Measurements from ENCODE around the gene RFTN1.

Gene RFTN1

GRCh38 chr3:16484984-16485383 lies 28.5 kb downstream of the RFTN1 start:
- DNase-seq: no peak

DNA sequence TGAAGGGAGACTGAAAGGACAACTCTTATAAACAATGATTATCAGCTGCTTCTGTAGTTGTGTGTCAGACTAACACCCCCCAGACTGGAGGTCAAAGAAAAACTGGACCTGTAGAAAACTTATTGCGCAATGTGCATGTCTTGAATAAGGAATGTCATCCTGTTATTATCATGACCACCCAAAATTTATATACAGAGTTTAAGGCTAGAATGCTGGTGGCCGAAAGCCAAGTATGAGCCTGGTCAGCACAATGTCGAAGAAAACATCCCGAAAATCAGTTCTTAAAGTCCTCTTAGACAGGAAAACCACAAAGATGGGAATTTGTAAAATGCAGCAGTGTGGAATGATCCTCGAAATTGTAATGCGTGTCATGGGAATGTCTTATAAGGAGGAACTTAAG lies 29.3 kb downstream of the RFTN1 start:
- no peak for DNase-seq

DNA sequence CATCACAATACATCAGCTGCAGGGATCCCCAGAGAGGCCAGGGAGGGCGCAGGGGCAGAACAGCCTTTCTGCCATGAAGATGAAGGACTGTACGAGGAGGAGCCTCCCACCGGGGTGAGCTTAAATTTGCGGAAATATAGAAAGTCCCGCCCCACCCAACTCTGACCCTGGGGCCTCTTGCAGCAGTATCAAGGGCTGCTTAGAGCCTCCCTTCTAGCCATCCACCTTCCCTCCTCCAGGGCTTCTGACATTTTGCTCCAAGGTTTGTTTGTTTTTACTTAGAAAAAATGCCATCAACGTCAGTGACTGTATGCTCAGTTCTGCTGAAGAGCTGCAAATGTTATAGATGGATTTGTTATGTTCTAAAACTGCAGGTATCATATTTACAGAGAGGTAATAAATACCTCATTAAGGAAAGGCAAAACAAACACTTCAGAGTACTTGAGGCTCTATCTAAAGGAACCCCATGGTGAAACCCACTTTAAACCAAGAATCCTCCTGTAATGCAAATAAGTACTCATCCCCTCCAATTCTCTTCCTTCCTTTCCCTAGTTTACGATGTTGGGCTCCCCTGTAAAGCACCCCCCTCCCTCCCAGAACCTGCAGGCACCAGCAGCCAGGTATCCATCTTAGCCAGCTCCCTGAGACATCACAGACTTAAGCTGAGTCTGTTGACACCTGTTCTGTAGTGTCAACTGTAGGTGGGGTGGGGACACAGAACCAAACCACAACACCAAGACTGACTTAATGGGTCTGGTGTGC lies 30.5 kb downstream of the RFTN1 start:
- DNase-seq: peak; percentile 2

- no peak for DNase-seq
These were observed 31.2 kb downstream of the RFTN1 start for GRCh38 chr3:16482194-16482769.

GRCh38 chr3:16481546-16481897 lies 32.0 kb downstream of the RFTN1 start:
- no peak for DNase-seq

GRCh38 chr3:16480861-16481545 lies 32.5 kb downstream of the RFTN1 start:
- DNase-seq: no peak

GRCh38 chr3:16478516-16478915 lies 35.0 kb downstream of the RFTN1 start:
- DNase-seq: no peak

GRCh38 chr3:16477521-16477920 lies 36.0 kb downstream of the RFTN1 start:
- no peak for DNase-seq

DNA sequence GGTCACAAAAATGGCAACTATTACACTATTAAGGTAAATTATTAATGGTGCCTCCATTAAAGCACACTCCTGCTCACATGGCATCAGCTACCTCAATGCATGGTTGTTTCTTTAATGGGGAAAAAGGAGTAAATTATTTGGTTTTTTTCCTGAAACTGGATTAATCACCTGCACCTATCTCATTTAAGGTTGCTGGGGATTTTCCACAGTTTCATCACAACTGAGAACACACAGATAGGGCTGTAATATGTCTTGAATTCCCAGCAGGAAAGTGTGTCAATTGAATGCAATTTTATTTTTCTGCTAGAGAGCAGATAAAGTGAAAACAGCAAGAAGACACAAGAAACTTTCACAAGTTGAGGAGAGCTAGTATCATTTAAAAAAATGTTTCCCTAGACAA lies 36.4 kb downstream of the RFTN1 start:
- no peak for DNase-seq

DNA sequence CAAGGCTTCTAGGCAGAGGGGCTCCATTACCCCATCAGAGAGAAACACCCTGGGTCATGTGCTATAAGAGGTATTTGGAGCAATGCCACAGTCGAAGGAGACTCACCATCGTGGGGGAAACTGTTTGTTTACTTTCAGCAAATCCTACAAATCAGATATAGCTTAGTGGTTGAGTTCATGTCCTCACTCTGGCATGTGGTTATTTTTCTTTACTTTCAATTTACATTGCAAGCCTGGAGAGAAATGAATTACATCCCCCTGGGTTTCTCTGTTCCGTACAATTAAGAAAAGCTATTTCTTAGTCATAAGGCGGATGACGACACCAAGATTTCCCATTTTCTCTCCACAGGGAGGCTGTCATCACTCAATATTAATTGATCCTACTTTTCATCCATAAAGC lies 36.9 kb downstream of the RFTN1 start:
- DNase-seq: no peak

GRCh38 chr3:16475766-16476165 lies 37.7 kb downstream of the RFTN1 start:
- no peak for DNase-seq

GRCh38 chr3:16474920-16475319 lies 38.6 kb downstream of the RFTN1 start:
- DNase-seq: no peak

DNA sequence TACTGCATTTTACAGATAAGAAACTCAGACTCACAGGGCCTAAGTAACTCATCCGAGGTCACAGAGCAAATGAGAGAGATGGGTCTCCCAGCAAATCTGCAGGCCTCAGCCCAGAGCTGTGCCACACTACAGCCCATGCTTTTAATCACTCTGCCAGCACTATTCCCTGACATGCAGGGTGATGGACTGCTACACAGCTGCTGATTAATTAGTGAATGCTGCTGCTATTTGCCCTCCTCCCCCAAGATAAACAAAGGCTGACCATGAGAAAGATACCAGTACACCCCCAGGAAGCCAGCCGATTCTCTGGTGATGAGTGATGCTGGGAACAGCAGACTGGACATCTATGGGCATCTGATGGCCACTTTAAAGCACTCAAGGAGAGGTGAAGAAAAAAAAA lies 39.3 kb downstream of the RFTN1 start:
- DNase-seq: no peak

DNA sequence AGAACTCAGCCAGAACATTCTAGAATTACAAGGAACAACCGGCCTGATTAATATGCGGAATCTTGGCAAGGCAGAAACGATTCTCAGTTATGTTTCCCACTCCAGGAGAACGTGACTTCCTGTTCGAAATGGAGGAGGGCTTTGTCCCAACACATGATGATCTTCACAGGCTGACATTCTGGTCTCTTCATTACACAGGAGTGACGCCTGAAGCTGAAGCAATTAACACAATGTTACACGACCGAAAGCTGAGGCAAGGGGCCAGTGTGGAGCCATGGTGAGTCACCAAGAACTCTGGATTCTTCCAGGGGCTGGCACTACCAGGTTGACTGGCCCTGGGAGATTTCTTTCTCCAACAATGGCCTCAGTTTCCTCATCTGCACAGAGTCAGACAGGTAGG lies 40.9 kb downstream of the RFTN1 start:
- no peak for DNase-seq

DNA sequence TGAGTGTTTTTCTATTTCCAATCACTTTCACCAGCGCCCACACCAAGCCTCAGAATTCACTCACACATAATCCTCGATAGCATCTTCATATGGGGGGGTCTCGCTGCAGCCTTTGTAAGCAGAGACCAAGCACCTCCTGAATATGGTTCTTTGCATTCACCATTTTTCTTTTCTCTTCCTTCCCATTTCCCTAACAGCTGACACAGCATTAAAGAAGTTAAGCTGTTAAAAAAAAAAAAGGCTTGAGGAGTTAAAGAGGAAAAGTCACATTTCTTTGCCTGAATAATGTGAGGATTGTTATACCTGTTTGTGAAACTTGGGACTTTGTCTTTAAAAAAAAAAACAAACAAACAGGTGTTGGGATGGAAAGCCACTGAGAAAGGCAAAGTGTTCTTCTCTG lies 41.6 kb downstream of the RFTN1 start:
- DNase-seq: no peak

DNA sequence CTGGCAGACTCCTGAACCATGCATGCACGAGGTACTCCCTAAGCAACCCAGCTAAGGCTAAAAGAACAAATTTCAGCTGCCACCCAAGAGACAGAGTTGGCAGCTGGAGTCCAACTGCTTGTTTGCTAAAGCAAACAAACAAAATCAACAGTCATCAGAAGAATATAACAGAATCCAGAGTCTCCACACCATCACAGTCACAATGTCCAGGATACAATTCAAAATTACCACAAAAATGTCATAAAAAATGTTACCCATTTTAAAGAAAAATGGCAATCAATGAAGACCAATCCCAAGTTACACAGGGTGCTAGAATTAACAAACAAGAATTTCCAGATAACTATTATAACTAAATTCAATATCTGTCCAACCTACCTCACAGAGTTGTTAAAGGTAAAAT lies 42.9 kb downstream of the RFTN1 start:
- no peak for DNase-seq

- DNase-seq: peak; percentile 10
These were observed 45.0 kb downstream of the RFTN1 start for GRCh38 chr3:16468336-16469098.

DNA sequence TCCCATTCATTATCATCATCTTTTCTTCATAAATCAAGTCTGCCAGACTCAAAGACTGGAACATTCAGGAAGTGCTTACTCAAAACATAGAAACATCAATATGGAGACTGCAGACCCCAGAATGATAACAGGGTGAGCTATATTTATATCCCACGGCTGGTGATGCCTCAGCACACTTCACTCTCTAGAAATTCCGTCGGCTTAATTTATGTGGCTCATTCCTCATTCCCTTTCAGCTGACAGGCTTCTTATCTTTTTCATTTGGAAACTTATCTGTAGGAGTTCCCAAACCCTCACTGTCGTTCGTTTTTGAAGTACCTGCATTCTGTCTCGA lies 45.5 kb downstream of the RFTN1 start:
- DNase-seq: no peak

GRCh38 chr3:16467393-16467792 lies 46.1 kb downstream of the RFTN1 start:
- no peak for DNase-seq

GRCh38 chr3:16466822-16467221 lies 46.7 kb downstream of the RFTN1 start:
- no peak for DNase-seq

- DNase-seq: no peak
These were observed 48.9 kb downstream of the RFTN1 start for GRCh38 chr3:16464511-16465148.

DNA sequence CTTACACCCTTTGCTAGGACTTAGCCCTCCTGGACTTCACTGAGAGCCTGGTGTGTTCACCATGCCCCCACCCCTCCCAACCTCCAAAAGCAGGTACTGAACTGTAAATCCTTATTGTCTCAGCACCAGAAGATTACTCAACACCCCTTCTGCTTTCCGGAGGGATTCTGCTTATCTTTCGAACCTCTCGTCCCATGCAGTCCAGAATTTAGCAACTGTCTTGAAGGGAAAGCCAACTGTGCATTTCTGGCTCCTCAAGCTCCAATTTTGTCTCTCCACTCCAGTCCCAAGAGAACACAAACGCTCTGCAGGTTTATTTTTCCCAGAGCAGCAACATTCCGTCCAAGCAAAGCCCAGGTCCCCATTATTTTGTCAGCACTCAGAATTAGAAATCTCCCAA lies 49.6 kb downstream of the RFTN1 start:
- no peak for DNase-seq

DNA sequence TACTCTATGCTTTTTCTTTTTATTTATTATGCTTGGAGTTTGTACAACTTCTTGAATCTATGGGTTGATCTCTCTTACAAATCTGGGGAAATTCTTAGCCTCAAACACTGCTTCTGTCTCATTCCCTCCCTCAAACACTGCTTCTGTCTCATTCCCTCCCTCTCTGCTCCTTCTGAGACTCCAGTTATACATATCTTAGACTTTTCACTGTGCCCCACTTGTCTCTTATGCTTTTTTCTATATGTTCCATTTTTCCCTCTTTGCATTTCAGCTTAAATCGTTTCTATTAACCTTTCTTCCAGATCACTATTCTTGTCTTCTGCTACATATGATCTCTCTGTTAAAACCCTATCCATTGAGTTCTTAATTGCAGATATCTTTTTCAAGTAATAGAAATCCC lies 50.4 kb downstream of the RFTN1 start:
- no peak for DNase-seq

All from NCI-H1436 treated with DMSO at 0.1 percent for 48 hours (cell line).